Endothelial cell of umbilical vein (primary cell): Measurements from ENCODE around the gene WDR27.

Experiments used
- CTCF ChIP-seq, 2 donors: IDR thresholded peaks; 1 replicate in 1 of 2; 2 replicates in 1 of 2; pipeline ENCODE4 v1.5.1; 2011; ENCODE audit warnings: low read length in 2 of 2, mild to moderate bottlenecking in 2 of 2, moderate library complexity in 2 of 2, control low read depth in 1 of 2, inconsistent platforms in 1 of 2, low read depth in 1 of 2; ENCODE audit not compliant: insufficient read depth in 1 of 2; ENCODE audit errors: extremely low read depth in 1 of 2
- FOS ChIP-seq: IDR thresholded peaks from 2 replicates; pipeline ENCODE4 v1.6.1; 2011; ENCODE audit warnings: mild to moderate bottlenecking, low read length, moderate library complexity, borderline replicate concordance; ENCODE audit not compliant: insufficient read depth
- GATA2 ChIP-seq: IDR thresholded peaks from 2 replicates; pipeline ENCODE4 v1.7.0; 2011; ENCODE audit warnings: low read depth, mild to moderate bottlenecking, moderate library complexity, mixed read lengths, low read length; ENCODE audit not compliant: insufficient read length, insufficient read depth
- MAX ChIP-seq: IDR thresholded peaks from 2 replicates; pipeline ENCODE4 v1.6.1; 2011; ENCODE audit not compliant: insufficient read depth, insufficient read length
- MYC ChIP-seq: IDR thresholded peaks from one replicate; pipeline ENCODE4 v1.6.1; 2011; ENCODE audit warnings: mild to moderate bottlenecking, low read depth, low read length
- POLR2A ChIP-seq: IDR thresholded peaks from 2 replicates; pipeline ENCODE4 v1.6.1; 2012; ENCODE audit warnings: low read depth, mild to moderate bottlenecking, control low read depth, low read length
- POLR2AphosphoS5 ChIP-seq: IDR thresholded peaks from 2 replicates; pipeline ENCODE4 v1.6.1; 2012; ENCODE audit warnings: low read depth, mild to moderate bottlenecking, control low read depth, low read length, moderate library complexity; ENCODE audit not compliant: insufficient read depth

- TF ChIP-seq POLR2A (no peak), POLR2AphosphoS5 (no peak), CTCF (IDR thresholded peaks at IDR 0.05; ENCODE audit: extremely low read depth in 1 of 2, insufficient read depth in 1 of 2, low read depth in 1 of 2, low read length in 2 of 2) (no peak), GATA2 (no peak), MYC (no peak), MAX (no peak), FOS (no peak)
Measured at GRCh38 chr6:169650959-169651292, 50.9 kb downstream of the WDR27 start.
